BLaER1 treated with 17β-estradiol and CSF1 and Interleukin-3, amounts not matched to agents 10 nM and 100 nM (cell line): ENCODE data around the gene PDZD4.

ENCODE experiments used
- H3K27ac ChIP-seq, 11 experiments: shearing (Covaris generic); formaldehyde crosslinking; 2 replicates each; pipeline ENCODE4 v1.8.1; 2022
- H3K27me3 ChIP-seq, 11 experiments: shearing (Covaris generic); formaldehyde crosslinking; 2 replicates each; pipeline ENCODE4 v1.8.1; 2022
- H3K36me3 ChIP-seq, 11 experiments: shearing (Covaris generic); formaldehyde crosslinking; 2 replicates each; pipeline ENCODE4 v1.8.1; 2022
- H3K4me1 ChIP-seq, 10 experiments: shearing (Covaris generic); formaldehyde crosslinking; 2 replicates each; pipeline ENCODE4 v1.8.1; 2022
- H3K4me2 ChIP-seq, 11 experiments: shearing (Covaris generic); formaldehyde crosslinking; 2 replicates each; pipeline ENCODE4 v1.8.1; 2022
- H3K4me3 ChIP-seq, 10 experiments: shearing (Covaris generic); formaldehyde crosslinking; 2 replicates each; pipeline ENCODE4 v1.8.1; 2022
- H3K9ac ChIP-seq, 11 experiments: shearing (Covaris generic); formaldehyde crosslinking; 2 replicates each; pipeline ENCODE4 v1.8.1; 2022
- H3K9me3 ChIP-seq, 11 experiments: shearing (Covaris generic); formaldehyde crosslinking; replicated peaks in 1 of 11; 2 replicates each; pipeline ENCODE4 v1.8.1; 2022
- H4K20me1 ChIP-seq, 11 experiments: shearing (Covaris generic); formaldehyde crosslinking; 2 replicates each; pipeline ENCODE4 v1.8.1; 2022
- Cebpa-rat ChIP-seq, 11 experiments: shearing (Covaris generic); IDR thresholded peaks; 2 replicates each; pipeline ENCODE4 v1.8.1; 2022

PDZD4 gene

GRCh38 chrX:153844509-153845082 is 14.3 kb upstream of the PDZD4 start:
- no peak overlapping the region; a peak in 1 of 22 replicates for H3K27ac ChIP-seq
- H3K9me3 ChIP-seq: peaks cover 5 to 19% (median 10%) of the 10 kb centered on the region in 11 experiments; a peak in 18 of 22 replicates
- peaks cover 89 to 98% (median 95%) of the 10 kb centered on the region in 11 experiments for H3K27me3 ChIP-seq
- no peak for TF ChIP-seq Cebpa-rat (IDR thresholded peaks at IDR 0.05)
- no peak overlapping the region for H3K4me3 ChIP-seq
- H3K9ac ChIP-seq: no peak overlapping the region
- H4K20me1 ChIP-seq: no peaks in the 10 kb centered on the region; a peak in 3 of 22 replicates
- H3K36me3 ChIP-seq: no peaks in the 10 kb centered on the region
- H3K4me2 ChIP-seq: peak overlapping the region in 4 of 11 experiments; percentile 2 to 36 (median 20); a peak in 3 of 22 replicates
- peaks cover 0 to 7% (median 2%) of the 10 kb centered on the region in 10 experiments; a peak in 3 of 20 replicates for H3K4me1 ChIP-seq

- H4K20me1 ChIP-seq: peaks cover 0 to 8% (median 0%) of the 10 kb centered on the region in 11 experiments; a peak in 4 of 22 replicates
- TF ChIP-seq Cebpa-rat (IDR thresholded peaks at IDR 0.05): 0 out of 22 replicates have a peak, but pooled peaks of 1 of the 11 experiments have one; percentile 22
- H3K9me3 ChIP-seq: peaks cover 0 to 32% (median 10%) of the 10 kb centered on the region in 11 experiments; a peak in 15 of 22 replicates
- H3K27me3 ChIP-seq: peaks cover 83 to 99% (median 97%) of the 10 kb centered on the region in 11 experiments
- no peak overlapping the region for H3K4me2 ChIP-seq
- H3K4me3 ChIP-seq: no peak overlapping the region
- no peak overlapping the region for H3K9ac ChIP-seq
- H3K36me3 ChIP-seq: no peaks in the 10 kb centered on the region
- H3K27ac ChIP-seq: no peak overlapping the region
- no peaks in the 10 kb centered on the region for H3K4me1 ChIP-seq
Measured at GRCh38 chrX:153836921-153837320, 6.6 kb upstream of the PDZD4 start.

- H3K36me3 ChIP-seq: no peaks in the 10 kb centered on the region
- H3K4me1 ChIP-seq: peaks cover 0 to 7% (median 5%) of the 10 kb centered on the region in 10 experiments; a peak in 8 of 20 replicates
- no peak overlapping the region for H3K9ac ChIP-seq
- peaks cover 82 to 99% (median 96%) of the 10 kb centered on the region in 11 experiments for H3K27me3 ChIP-seq
- H3K27ac ChIP-seq: no peak overlapping the region
- TF ChIP-seq Cebpa-rat (IDR thresholded peaks at IDR 0.05): no peak
- H3K4me3 ChIP-seq: no peak overlapping the region
- peaks cover 5 to 64% (median 40%) of the 10 kb centered on the region in 11 experiments; a peak in 18 of 22 replicates for H3K9me3 ChIP-seq
- peaks cover 0 to 14% (median 5%) of the 10 kb centered on the region in 11 experiments; a peak in 6 of 22 replicates for H4K20me1 ChIP-seq
- H3K4me2 ChIP-seq: no peak overlapping the region
Measured at GRCh38 chrX:153832728-153833127, 2.4 kb upstream of the PDZD4 start.

GRCh38 chrX:153831429-153832150 is 1.2 kb upstream of the PDZD4 start:
- TF ChIP-seq Cebpa-rat (IDR thresholded peaks at IDR 0.05): no peak
- peak overlapping the region in 4 of 10 experiments; percentile 25 to 59 (median 55); a peak in 4 of 20 replicates for H3K4me3 ChIP-seq
- H3K9ac ChIP-seq: no peak overlapping the region
- peaks cover 5 to 76% (median 40%) of the 10 kb centered on the region in 11 experiments; a peak in 18 of 22 replicates for H3K9me3 ChIP-seq
- H3K4me1 ChIP-seq: peaks cover 0 to 7% (median 5%) of the 10 kb centered on the region in 10 experiments; a peak in 8 of 20 replicates
- H3K4me2 ChIP-seq: peak overlapping the region in 5 of 11 experiments; percentile 31 to 74 (median 66); a peak in 5 of 22 replicates
- peaks cover 83 to 99% (median 96%) of the 10 kb centered on the region in 11 experiments for H3K27me3 ChIP-seq
- H3K36me3 ChIP-seq: no peaks in the 10 kb centered on the region
- H4K20me1 ChIP-seq: peaks cover 0 to 14% (median 5%) of the 10 kb centered on the region in 11 experiments; a peak in 6 of 22 replicates
- H3K27ac ChIP-seq: no peak overlapping the region

- no peak overlapping the region; a peak in 1 of 22 replicates for H3K27ac ChIP-seq
- no peak for TF ChIP-seq Cebpa-rat (IDR thresholded peaks at IDR 0.05)
- H3K36me3 ChIP-seq: no peaks in the 10 kb centered on the region
- H3K4me1 ChIP-seq: peaks cover 0 to 7% (median 5%) of the 10 kb centered on the region in 10 experiments; a peak in 8 of 20 replicates
- H3K9me3 ChIP-seq: peaks cover 5 to 82% (median 40%) of the 10 kb centered on the region in 11 experiments; a peak in 18 of 22 replicates
- H4K20me1 ChIP-seq: peaks cover 0 to 14% (median 4%) of the 10 kb centered on the region in 11 experiments; a peak in 5 of 22 replicates
- H3K27me3 ChIP-seq: peaks cover 86 to 99% (median 95%) of the 10 kb centered on the region in 11 experiments
- peak overlapping the region; percentile 61 to 77 (median 68) for H3K4me2 ChIP-seq
- peak overlapping the region; percentile 40 to 69 (median 56) for H3K4me3 ChIP-seq
- H3K9ac ChIP-seq: peak overlapping the region in 5 of 11 experiments; percentile 24 to 64 (median 48); a peak in 4 of 22 replicates
Measured at GRCh38 chrX:153830640-153831428, 490 bp upstream of the PDZD4 start.

GRCh38 chrX:153829549-153829798 is 870 bp downstream of the PDZD4 start:
- peak overlapping the region; percentile 61 to 77 (median 68); a peak in 21 of 22 replicates for H3K4me2 ChIP-seq
- no peak overlapping the region for H3K9ac ChIP-seq
- H4K20me1 ChIP-seq: peaks cover 0 to 14% (median 5%) of the 10 kb centered on the region in 11 experiments; a peak in 6 of 22 replicates
- no peak for TF ChIP-seq Cebpa-rat (IDR thresholded peaks at IDR 0.05)
- H3K9me3 ChIP-seq: peaks cover 5 to 75% (median 40%) of the 10 kb centered on the region in 11 experiments; a peak in 18 of 22 replicates
- no peak overlapping the region for H3K27ac ChIP-seq
- H3K36me3 ChIP-seq: no peaks in the 10 kb centered on the region
- peaks cover 84 to 99% (median 95%) of the 10 kb centered on the region in 11 experiments for H3K27me3 ChIP-seq
- peaks cover 0 to 7% (median 5%) of the 10 kb centered on the region in 10 experiments; a peak in 8 of 20 replicates for H3K4me1 ChIP-seq
- peak overlapping the region; percentile 40 to 69 (median 56); a peak in 15 of 20 replicates for H3K4me3 ChIP-seq

- Histone ChIP-seq H3K4me3 (peak overlapping the region in 5 of 10 experiments; percentile 48 to 59 (median 58); a peak in 7 of 20 replicates), H3K36me3 (no peaks in the 10 kb centered on the region), H3K27ac (no peak overlapping the region), H3K9me3 (peaks cover 5 to 69% (median 40%) of the 10 kb centered on the region in 11 experiments; a peak in 18 of 22 replicates), H3K27me3 (peaks cover 80 to 99% (median 96%) of the 10 kb centered on the region in 11 experiments), H3K4me1 (peaks cover 0 to 7% (median 5%) of the 10 kb centered on the region in 10 experiments; a peak in 8 of 20 replicates), H3K4me2 (peak overlapping the region in 8 of 11 experiments; percentile 61 to 77 (median 70); a peak in 10 of 22 replicates), H3K9ac (no peak overlapping the region), H4K20me1 (peaks cover 0 to 18% (median 5%) of the 10 kb centered on the region in 11 experiments; a peak in 6 of 22 replicates)
- TF ChIP-seq Cebpa-rat (IDR thresholded peaks at IDR 0.05): no peak
Measured at GRCh38 chrX:153828723-153829548, 1.4 kb downstream of the PDZD4 start.
